H1 (cell line): ENCODE results near the gene HOMER1.

Experiments used
- CTBP2 ChIP-seq: IDR thresholded peaks from 2 replicates; pipeline ENCODE4 v1.7.0; 2011; ENCODE audit warnings: borderline replicate concordance, mild to moderate bottlenecking, moderate library complexity, mixed read lengths, low read length; ENCODE audit not compliant: insufficient read depth, insufficient read length
- CTCF ChIP-seq, 3 experiments: IDR thresholded peaks; 1 replicate in 2 of 3; 2 replicates in 1 of 3; pipeline versions ENCODE4 v1.5.1 to v1.6.1; 2011; ENCODE audit warnings: low read length in 3 of 3, mild to moderate bottlenecking in 3 of 3, inconsistent platforms in 2 of 3, low read depth in 1 of 3, moderate library complexity in 1 of 3; ENCODE audit not compliant: insufficient read depth in 1 of 3; ENCODE audit errors: control extremely low read depth in 1 of 3
- GTF2F1 ChIP-seq: IDR thresholded peaks from 2 replicates; pipeline ENCODE4 v1.6.1; 2012; ENCODE audit warnings: low read depth, low read length, improper control_type of control experiment, borderline replicate concordance
- POLR2A ChIP-seq, 2 experiments: IDR thresholded peaks; 1 replicate in 1 of 2; 2 replicates in 1 of 2; pipeline ENCODE4 v1.6.1; 2011; ENCODE audit warnings: low read depth in 2 of 2, low read length in 2 of 2, mild to moderate bottlenecking in 2 of 2; ENCODE audit errors: control extremely low read depth in 1 of 2

GRCh38 chr5:79408028-79408427 is 105.9 kb downstream of the HOMER1 start:
- TF ChIP-seq GTF2F1: no peak
- no peak for TF ChIP-seq CTCF (IDR thresholded peaks at IDR 0.05; ENCODE audit: control extremely low read depth in 1 of 3, insufficient read depth in 1 of 3, low read depth in 1 of 3, low read length in 3 of 3)
- TF ChIP-seq POLR2A (IDR thresholded peaks at IDR 0.05; ENCODE audit: control extremely low read depth in 1 of 2, low read depth in 2 of 2, low read length in 2 of 2): no peak
- no peak for TF ChIP-seq CTBP2
